ENCODE measurements around the gene ERVV-1. TPM values are rescaled to one million over a fixed set of nuclear protein-coding genes. Genes with fewer than 3 reads are reported as not detected.

Gene ERVV-1
- total RNA-seq = not detected in 2 replicates

GRCh38 chr19:53013621-53014020 is at the start of gene ERVV-1:
ERVV-1 (plus strand) TSS chr19:53013921; CDS start chr19:53014091, 170 bp downstream.

Other genes starting within 250 kb of the ERVV-1 start
- gene ZNF600, start 227.1 kb upstream of the ERVV-1 start, total RNA-seq = 3.9 and 4.0 TPM in 2 replicates
- gene ZNF28, start 192.3 kb upstream of the ERVV-1 start, total RNA-seq = 9.5 and 17.6 TPM in 2 replicates
- 28.7 and 29.2 TPM in 2 replicates for gene ZNF468, start 156.3 kb upstream of the ERVV-1 start, total RNA-seq
- gene ZNF320, start 116.3 kb upstream of the ERVV-1 start, total RNA-seq = 12.9 and 20.1 TPM in 2 replicates
- gene ZNF888, start 90.5 kb upstream of the ERVV-1 start, total RNA-seq = 5.5 and 8.1 TPM in 2 replicates
- gene ZNF816, start 51.0 kb upstream of the ERVV-1 start, total RNA-seq = 8.0 and 13.6 TPM in 2 replicates
- not detected in 2 replicates for gene ERVV-2, start 30.8 kb downstream of the ERVV-1 start, total RNA-seq
- gene ZNF160, start 89.5 kb downstream of the ERVV-1 start, total RNA-seq = 25.5 and 31.2 TPM in 2 replicates
- 6.1 and 6.3 TPM in 2 replicates for gene ZNF415, start 119.0 kb downstream of the ERVV-1 start, total RNA-seq
- gene ZNF347, start 145.1 kb downstream of the ERVV-1 start, total RNA-seq = 7.6 and 9.9 TPM in 2 replicates
- gene ZNF665, start 179.4 kb downstream of the ERVV-1 start, total RNA-seq = 4.4 and 4.6 TPM in 2 replicates
- gene ZNF677, start 241.0 kb downstream of the ERVV-1 start, total RNA-seq = 11.2 and 11.6 TPM in 2 replicates
- not detected in 2 replicates for gene VN1R2, start 244.4 kb downstream of the ERVV-1 start, total RNA-seq

All from uterine smooth muscle cell (primary cell).